ENCODE measurements around the gene RAPGEF6. TPM values are rescaled to one million over a fixed set of nuclear protein-coding genes. Genes with fewer than 3 reads are reported as not detected.

Gene RAPGEF6
- total and polyA plus RNA-seq, 4 donors, result 3.9 to 73.1 (median 10.8) TPM

DNA sequence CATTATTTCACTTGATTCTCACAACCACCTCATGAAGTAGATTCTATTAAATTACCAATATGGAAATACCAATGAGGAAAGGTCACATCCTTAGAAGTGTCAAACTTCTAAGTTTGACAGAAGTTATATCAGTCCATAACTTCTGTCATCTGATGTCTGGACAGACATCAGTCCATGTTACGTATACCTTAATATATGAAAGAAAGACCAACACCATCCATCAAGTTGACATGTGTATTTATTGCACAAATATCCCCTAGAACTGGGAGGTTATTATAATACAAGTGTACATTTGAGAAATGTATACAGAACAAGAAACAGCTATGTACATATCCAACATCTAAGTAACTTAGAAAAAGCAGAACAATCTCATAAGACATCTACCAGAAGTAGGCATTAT, 6.5 kb upstream of the RAPGEF6 start:
- 76 to 92% methylated on average over 1 of the region's 1 CpG for WGBS, 2 donors
- Histone ChIP-seq H3K27me3 (ENCODE audit: control insufficient read depth in 3 of 3, insufficient read depth in 3 of 3, low read length in 2 of 3) (no peaks in the 10 kb centered on the region), H3K9ac (ENCODE audit: insufficient read depth in 1 of 2, low read length in 2 of 2) (no peak overlapping the region), H3K4me1 (ENCODE audit: control insufficient read depth in 5 of 5, insufficient read depth in 5 of 5, low read length in 5 of 5) (peaks cover 0 to 2% (median under 1%) of the 10 kb centered on the region in 5 donors), H3K9me3 (ENCODE audit: control insufficient read depth in 4 of 4, insufficient read depth in 3 of 4, low read length in 3 of 4) (no peaks in the 10 kb centered on the region), H3K36me3 (ENCODE audit: control insufficient read depth in 4 of 4, insufficient read depth in 4 of 4, low read length in 4 of 4) (peaks cover 0 to 16% (median 7%) of the 10 kb centered on the region in 4 donors), H3K27ac (ENCODE audit: low read depth in 1 of 2, low read length in 1 of 2) (no peak overlapping the region), H3K4me3 (no peak overlapping the region)
- no peak for DNase-seq
- TF ChIP-seq, protein P1, sequence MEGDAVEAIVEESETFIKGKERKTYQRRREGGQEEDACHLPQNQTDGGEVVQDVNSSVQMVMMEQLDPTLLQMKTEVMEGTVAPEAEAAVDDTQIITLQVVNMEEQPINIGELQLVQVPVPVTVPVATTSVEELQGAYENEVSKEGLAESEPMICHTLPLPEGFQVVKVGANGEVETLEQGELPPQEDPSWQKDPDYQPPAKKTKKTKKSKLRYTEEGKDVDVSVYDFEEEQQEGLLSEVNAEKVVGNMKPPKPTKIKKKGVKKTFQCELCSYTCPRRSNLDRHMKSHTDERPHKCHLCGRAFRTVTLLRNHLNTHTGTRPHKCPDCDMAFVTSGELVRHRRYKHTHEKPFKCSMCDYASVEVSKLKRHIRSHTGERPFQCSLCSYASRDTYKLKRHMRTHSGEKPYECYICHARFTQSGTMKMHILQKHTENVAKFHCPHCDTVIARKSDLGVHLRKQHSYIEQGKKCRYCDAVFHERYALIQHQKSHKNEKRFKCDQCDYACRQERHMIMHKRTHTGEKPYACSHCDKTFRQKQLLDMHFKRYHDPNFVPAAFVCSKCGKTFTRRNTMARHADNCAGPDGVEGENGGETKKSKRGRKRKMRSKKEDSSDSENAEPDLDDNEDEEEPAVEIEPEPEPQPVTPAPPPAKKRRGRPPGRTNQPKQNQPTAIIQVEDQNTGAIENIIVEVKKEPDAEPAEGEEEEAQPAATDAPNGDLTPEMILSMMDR (IDR thresholded peaks at IDR 0.05; ENCODE audit: control extremely low read depth, extremely low read depth), result no peak
- no peak for ATAC-seq (ENCODE audit: insufficient read depth, low FRiP score)

DNA sequence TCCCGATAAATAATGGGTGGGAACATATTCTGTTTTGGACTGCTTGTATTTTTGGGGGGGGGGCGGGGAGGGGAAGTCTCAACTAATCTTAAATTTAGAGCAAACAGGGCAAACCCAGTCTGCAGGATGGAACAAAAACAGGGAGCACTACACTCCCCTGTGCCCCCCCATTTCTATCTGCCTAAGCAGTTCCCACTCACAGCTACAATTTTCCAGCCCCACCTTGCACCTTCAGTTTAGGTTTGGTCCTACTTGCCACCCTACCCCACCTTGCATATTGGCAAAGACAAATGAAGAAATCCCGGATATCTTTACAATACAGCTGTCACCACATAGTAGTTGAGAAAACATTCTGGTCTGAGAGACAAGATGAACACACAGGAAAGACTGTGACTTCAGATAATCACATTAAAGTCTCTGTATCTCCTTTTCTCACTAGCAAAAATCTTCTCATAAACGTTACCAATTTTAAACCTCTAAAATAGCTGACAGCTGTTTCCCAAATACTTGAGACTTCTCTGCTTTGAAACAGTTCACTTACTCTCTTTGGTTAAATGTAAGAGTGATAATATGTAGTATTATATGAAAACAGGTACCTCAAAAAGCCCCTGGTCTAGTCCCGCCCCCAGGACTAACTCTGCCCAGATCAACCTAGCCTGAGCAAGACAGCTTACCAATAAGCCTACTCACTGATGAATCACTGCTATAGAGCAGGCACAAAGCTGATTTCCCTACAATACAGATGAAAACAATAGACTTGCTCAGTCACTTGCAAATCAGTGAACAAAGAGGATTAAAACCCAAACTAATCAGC, 5.2 kb upstream of the RAPGEF6 start:
- TF ChIP-seq, protein P1 (IDR thresholded peaks at IDR 0.05; ENCODE audit: control extremely low read depth, extremely low read depth), result no peak
- no peak overlapping the region for H3K4me3 ChIP-seq
- peaks cover 0 to 9% (median 4%) of the 10 kb centered on the region in 5 donors for H3K4me1 ChIP-seq (ENCODE audit: control insufficient read depth in 5 of 5, insufficient read depth in 5 of 5, low read length in 5 of 5)
- DNase-seq (no peak), ATAC-seq (ENCODE audit: insufficient read depth, low FRiP score) (no peak)
- H3K27ac ChIP-seq (ENCODE audit: low read depth in 1 of 2, low read length in 1 of 2), result no peak overlapping the region
- no peaks in the 10 kb centered on the region for H3K9me3 ChIP-seq (ENCODE audit: control insufficient read depth in 4 of 4, insufficient read depth in 3 of 4, low read length in 3 of 4)
- H3K9ac ChIP-seq (ENCODE audit: insufficient read depth in 1 of 2, low read length in 2 of 2), result no peak overlapping the region
- H3K36me3 ChIP-seq (ENCODE audit: control insufficient read depth in 4 of 4, insufficient read depth in 4 of 4, low read length in 4 of 4), result peaks cover 0 to 13% (median 7%) of the 10 kb centered on the region in 4 donors
- 35 to 58% methylated on average over 5 of the region's 5 CpGs for WGBS, 2 donors
- no peaks in the 10 kb centered on the region for H3K27me3 ChIP-seq (ENCODE audit: control insufficient read depth in 3 of 3, insufficient read depth in 3 of 3, low read length in 2 of 3)

DNA sequence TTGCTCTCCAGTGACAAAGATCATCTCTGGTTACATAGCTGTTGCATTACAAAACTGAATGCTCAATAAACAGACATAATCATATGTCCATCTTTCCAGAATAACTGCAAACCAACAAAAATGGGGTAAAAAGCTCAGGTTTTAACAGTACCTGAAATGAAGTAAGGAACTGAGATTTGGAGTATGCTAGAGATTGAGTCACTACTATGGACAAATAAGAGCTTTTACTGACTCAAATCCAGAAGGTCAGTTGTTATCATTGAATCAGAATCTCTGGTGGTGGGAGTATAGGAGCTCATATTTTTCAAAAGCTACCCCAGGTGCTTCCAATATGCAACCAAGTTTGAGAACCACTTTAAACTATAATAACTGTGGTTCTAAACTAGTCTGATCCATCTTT, 4.1 kb upstream of the RAPGEF6 start:
- DNase-seq (no peak), ATAC-seq (ENCODE audit: insufficient read depth, low FRiP score) (no peak)
- no peaks in the 10 kb centered on the region for H3K9me3 ChIP-seq (ENCODE audit: control insufficient read depth in 4 of 4, insufficient read depth in 3 of 4, low read length in 3 of 4)
- H3K4me1 ChIP-seq (ENCODE audit: control insufficient read depth in 5 of 5, insufficient read depth in 5 of 5, low read length in 5 of 5), result peaks cover 0 to 10% (median 4%) of the 10 kb centered on the region in 5 donors
- TF ChIP-seq, protein P1 (IDR thresholded peaks at IDR 0.05; ENCODE audit: control extremely low read depth, extremely low read depth), result no peak
- no peak overlapping the region for H3K27ac ChIP-seq (ENCODE audit: low read depth in 1 of 2, low read length in 1 of 2)
- no peak overlapping the region for H3K9ac ChIP-seq (ENCODE audit: insufficient read depth in 1 of 2, low read length in 2 of 2)
- no peaks in the 10 kb centered on the region for H3K27me3 ChIP-seq (ENCODE audit: control insufficient read depth in 3 of 3, insufficient read depth in 3 of 3, low read length in 2 of 3)
- H3K4me3 ChIP-seq, result no peak overlapping the region
- H3K36me3 ChIP-seq (ENCODE audit: control insufficient read depth in 4 of 4, insufficient read depth in 4 of 4, low read length in 4 of 4), result peaks cover 0 to 4% (median 2%) of the 10 kb centered on the region in 4 donors
